ENCODE measurements around the gene EXD1.

DNA sequence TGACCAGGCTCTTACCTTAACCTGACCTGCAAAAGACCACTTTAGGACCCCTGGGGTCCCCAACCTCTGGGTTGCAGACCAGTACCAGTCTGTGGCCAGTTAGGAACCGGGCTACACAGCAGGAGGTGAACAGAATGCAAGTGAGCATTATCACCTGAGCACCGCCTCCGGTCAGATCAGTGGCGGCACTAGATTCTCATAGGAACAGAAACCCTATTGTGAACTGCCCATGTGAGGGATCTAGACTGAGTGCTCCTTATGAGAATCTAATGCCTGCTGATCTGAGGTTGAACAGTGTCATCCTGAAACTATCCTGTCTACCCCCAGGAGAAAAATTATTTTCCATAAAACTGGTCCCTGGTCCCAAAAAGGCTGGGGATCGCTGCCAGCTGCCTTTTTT is 20.9 kb upstream of the EXD1 start:
- TF ChIP-seq, protein P1, sequence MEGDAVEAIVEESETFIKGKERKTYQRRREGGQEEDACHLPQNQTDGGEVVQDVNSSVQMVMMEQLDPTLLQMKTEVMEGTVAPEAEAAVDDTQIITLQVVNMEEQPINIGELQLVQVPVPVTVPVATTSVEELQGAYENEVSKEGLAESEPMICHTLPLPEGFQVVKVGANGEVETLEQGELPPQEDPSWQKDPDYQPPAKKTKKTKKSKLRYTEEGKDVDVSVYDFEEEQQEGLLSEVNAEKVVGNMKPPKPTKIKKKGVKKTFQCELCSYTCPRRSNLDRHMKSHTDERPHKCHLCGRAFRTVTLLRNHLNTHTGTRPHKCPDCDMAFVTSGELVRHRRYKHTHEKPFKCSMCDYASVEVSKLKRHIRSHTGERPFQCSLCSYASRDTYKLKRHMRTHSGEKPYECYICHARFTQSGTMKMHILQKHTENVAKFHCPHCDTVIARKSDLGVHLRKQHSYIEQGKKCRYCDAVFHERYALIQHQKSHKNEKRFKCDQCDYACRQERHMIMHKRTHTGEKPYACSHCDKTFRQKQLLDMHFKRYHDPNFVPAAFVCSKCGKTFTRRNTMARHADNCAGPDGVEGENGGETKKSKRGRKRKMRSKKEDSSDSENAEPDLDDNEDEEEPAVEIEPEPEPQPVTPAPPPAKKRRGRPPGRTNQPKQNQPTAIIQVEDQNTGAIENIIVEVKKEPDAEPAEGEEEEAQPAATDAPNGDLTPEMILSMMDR (IDR thresholded peaks at IDR 0.05), result no peak
- TF ChIP-seq POLR2A (IDR thresholded peaks at IDR 0.05), result no peak

Measured in Peyer's patch (tissue), 4 donors.